ES-I3 (cell line): ENCODE results near the gene FANCG.

Source experiments
- H3K36me3 ChIP-seq: 2 replicates; pipeline ENCODE4 v1.6.1; 2013; ENCODE audit warnings: mild to moderate bottlenecking, low read length, control low read depth, moderate library complexity; ENCODE audit not compliant: insufficient read depth
- H3K4me1 ChIP-seq: 2 replicates; pipeline ENCODE4 v1.6.1; 2013; ENCODE audit warnings: mild to moderate bottlenecking, control low read depth, low read length; ENCODE audit not compliant: insufficient read depth
- H3K9ac ChIP-seq: 2 replicates; pipeline ENCODE4 v1.6.1; 2013; ENCODE audit warnings: low read depth, mild to moderate bottlenecking, low read length, moderate library complexity
- H3K9me3 ChIP-seq: 2 replicates; pipeline ENCODE4 v1.6.1; 2013; ENCODE audit warnings: mild to moderate bottlenecking, low read length, moderate library complexity; ENCODE audit not compliant: control insufficient read depth, insufficient read depth

FANCG gene

GRCh38 chr9:35033101-35033500 lies 46.6 kb downstream of the FANCG start:
- peaks cover 22% of the 10 kb centered on the region for H3K9me3 ChIP-seq
- no peak overlapping the region for H3K9ac ChIP-seq
- no peaks in the 10 kb centered on the region for H3K4me1 ChIP-seq
- H3K36me3 ChIP-seq = peaks cover 9% of the 10 kb centered on the region

- Histone ChIP-seq H3K9ac (no peak overlapping the region), H3K4me1 (peaks cover 8% of the 10 kb centered on the region), H3K36me3 (peaks cover 7% of the 10 kb centered on the region), H3K9me3 (peaks cover 22% of the 10 kb centered on the region)
Observed at GRCh38 chr9:35029852-35030251, 49.9 kb downstream of the FANCG start.

- Histone ChIP-seq H3K36me3 (peaks cover 7% of the 10 kb centered on the region), H3K9ac (no peak overlapping the region), H3K4me1 (peaks cover 8% of the 10 kb centered on the region), H3K9me3 (peaks cover 22% of the 10 kb centered on the region)
Observed at GRCh38 chr9:35029241-35029640, 50.5 kb downstream of the FANCG start.

- peaks cover 8% of the 10 kb centered on the region for H3K4me1 ChIP-seq
- H3K36me3 ChIP-seq = peaks cover 7% of the 10 kb centered on the region
- H3K9ac ChIP-seq = no peak overlapping the region
Observed at GRCh38 chr9:35028341-35028740, 51.4 kb downstream of the FANCG start.

GRCh38 chr9:35027860-35028259 lies 51.9 kb downstream of the FANCG start:
- Histone ChIP-seq H3K36me3 (peaks cover 7% of the 10 kb centered on the region), H3K4me1 (peaks cover 8% of the 10 kb centered on the region), H3K9me3 (peaks cover 22% of the 10 kb centered on the region), H3K9ac (no peak overlapping the region)

More at GRCh38 chr9:35028341-35028740, 51.4 kb downstream of the FANCG start:
- H3K9me3 ChIP-seq = peaks cover 22% of the 10 kb centered on the region

DNA sequence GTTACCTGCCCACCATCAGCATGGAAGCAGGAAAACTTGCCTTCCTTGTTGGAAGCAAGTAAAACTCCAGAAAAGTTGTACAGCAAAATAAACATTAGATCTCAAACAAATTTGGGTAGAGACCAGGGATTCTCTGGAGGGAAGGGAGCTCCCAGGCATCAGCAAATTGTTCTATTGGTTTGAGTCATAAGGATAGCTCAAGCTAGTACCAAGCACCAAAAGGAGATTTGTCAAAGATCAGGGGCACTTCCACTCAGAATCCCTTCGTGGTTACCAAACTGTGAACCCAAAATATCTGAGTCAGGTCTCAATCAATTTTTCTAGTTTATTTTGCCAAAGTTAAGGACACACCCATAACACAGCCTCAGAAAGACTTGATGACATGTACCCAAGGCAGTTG lies 52.4 kb downstream of the FANCG start:
- Histone ChIP-seq H3K4me1 (peaks cover 8% of the 10 kb centered on the region), H3K9ac (no peak overlapping the region), H3K36me3 (peaks cover 7% of the 10 kb centered on the region), H3K9me3 (peaks cover 22% of the 10 kb centered on the region)

DNA sequence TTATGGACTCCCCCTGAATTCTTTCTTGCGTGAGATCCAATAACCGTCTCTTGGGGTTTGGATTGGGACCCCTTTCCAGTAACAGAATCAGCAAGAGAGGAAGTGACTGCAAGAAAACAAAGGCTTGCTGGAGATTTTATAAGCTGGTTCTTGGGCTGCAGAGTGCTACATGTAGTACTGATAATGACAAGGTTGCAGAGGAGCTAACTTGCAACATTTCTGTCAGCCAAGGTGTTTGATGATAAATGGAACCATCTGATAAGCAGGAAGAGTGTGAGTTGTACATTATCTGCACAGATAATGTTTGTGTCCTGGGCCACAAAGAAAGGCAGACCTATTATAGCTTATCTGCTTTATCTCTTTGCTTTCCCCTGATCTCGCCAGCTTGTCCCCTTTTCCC lies 53.1 kb downstream of the FANCG start:
- H3K9me3 ChIP-seq = peaks cover 21% of the 10 kb centered on the region
- H3K9ac ChIP-seq = no peak overlapping the region
- peaks cover 7% of the 10 kb centered on the region for H3K36me3 ChIP-seq
- peaks cover 8% of the 10 kb centered on the region for H3K4me1 ChIP-seq
